Measurements from ENCODE around the gene PLAAT4. TPM values are rescaled to one million over a fixed set of nuclear protein-coding genes. Genes with fewer than 3 reads are reported as not detected.

The PLAAT4 gene
- total and polyA plus RNA-seq, 2 donors (not counting 3 experiments of a cell fraction or from before 2014, with no cell fraction given), result 0.95 to 1.7 TPM

DNA sequence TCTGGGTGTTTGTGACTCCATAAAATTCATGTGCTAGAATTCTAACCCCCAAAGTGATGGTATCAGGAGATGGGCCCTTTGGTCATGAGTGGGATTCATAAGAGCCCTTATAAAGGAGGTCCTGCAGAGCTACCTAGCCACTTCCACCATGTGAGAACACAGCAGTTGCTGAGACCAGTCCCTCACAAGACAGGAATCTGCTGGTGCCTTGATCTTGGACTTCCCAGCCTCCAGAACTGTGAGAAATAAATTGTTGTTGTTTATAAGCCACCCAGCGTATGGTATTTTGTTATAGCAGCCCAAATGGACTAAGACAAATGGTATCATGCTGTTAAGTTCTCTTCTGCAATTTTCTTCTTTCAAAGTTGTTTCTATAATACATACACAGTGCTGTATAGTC is 44.2 kb upstream of the PLAAT4 start:
- Histone ChIP-seq H3K4me3 (replicated peaks in 1 of 3; ENCODE audit: insufficient read depth in 1 of 3, low read depth in 1 of 3, low read length in 3 of 3) (no peak overlapping the region), H4K20me1 (replicated peaks; ENCODE audit: control insufficient read depth, extremely low read depth, insufficient read depth, low read length) (no peaks in the 10 kb centered on the region), H3K27me3 (ENCODE audit: control insufficient read depth in 2 of 2, insufficient read depth in 2 of 2, low read length in 2 of 2) (peaks cover 40 to 55% of the 10 kb centered on the region in 2 experiments), H2AFZ (ENCODE audit: low read depth, low read length) (no peak overlapping the region), H3K79me2 (ENCODE audit: control insufficient read depth, insufficient read depth, low read length) (no peaks in the 10 kb centered on the region), H3K27ac (ENCODE audit: insufficient read depth, low read depth, low read length) (no peak overlapping the region), H3K9me3 (replicated peaks; ENCODE audit: control insufficient read depth, insufficient read depth, low read length) (no peaks in the 10 kb centered on the region), H3K4me1 (ENCODE audit: control insufficient read depth, extremely low read depth, insufficient read depth, low read length) (peaks cover 3% of the 10 kb centered on the region), H3K36me3 (ENCODE audit: control insufficient read depth in 2 of 2, extremely low read depth in 1 of 2, insufficient read depth in 2 of 2, low read length in 2 of 2) (no peaks in the 10 kb centered on the region), H3K9ac (replicated peaks; ENCODE audit: extremely low read depth, insufficient read depth, low read length) (no peak overlapping the region), H3K9me1 (replicated peaks; ENCODE audit: control insufficient read depth, extremely low read depth, insufficient read depth, low read length) (no peaks in the 10 kb centered on the region), H3K4me2 (ENCODE audit: insufficient read depth, low read length) (no peak overlapping the region)
- no TSS peak for BruUV-seq (replicated peaks)
- no peak for TF ChIP-seq POLR2A (IDR thresholded peaks at IDR 0.05; ENCODE audit: low read depth, low read length)
- no peak for TF ChIP-seq MYC (IDR thresholded peaks at IDR 0.05; ENCODE audit: low read depth, low read length)
- TF ChIP-seq GATA2 (IDR thresholded peaks at IDR 0.05; ENCODE audit: insufficient read depth, insufficient read length, low read depth, low read length), result no peak
- TF ChIP-seq JUN (IDR thresholded peaks at IDR 0.05; ENCODE audit: borderline replicate concordance, insufficient read depth, insufficient read length, low read depth), result no peak
- TF ChIP-seq EZH2 (IDR thresholded peaks at IDR 0.05; ENCODE audit: borderline replicate concordance, low read depth, low read length, severe bottlenecking), result no peak
- TF ChIP-seq FOS (IDR thresholded peaks at IDR 0.05; ENCODE audit: borderline replicate concordance, insufficient read depth, low read length), result no peak
- TF ChIP-seq, protein P1, sequence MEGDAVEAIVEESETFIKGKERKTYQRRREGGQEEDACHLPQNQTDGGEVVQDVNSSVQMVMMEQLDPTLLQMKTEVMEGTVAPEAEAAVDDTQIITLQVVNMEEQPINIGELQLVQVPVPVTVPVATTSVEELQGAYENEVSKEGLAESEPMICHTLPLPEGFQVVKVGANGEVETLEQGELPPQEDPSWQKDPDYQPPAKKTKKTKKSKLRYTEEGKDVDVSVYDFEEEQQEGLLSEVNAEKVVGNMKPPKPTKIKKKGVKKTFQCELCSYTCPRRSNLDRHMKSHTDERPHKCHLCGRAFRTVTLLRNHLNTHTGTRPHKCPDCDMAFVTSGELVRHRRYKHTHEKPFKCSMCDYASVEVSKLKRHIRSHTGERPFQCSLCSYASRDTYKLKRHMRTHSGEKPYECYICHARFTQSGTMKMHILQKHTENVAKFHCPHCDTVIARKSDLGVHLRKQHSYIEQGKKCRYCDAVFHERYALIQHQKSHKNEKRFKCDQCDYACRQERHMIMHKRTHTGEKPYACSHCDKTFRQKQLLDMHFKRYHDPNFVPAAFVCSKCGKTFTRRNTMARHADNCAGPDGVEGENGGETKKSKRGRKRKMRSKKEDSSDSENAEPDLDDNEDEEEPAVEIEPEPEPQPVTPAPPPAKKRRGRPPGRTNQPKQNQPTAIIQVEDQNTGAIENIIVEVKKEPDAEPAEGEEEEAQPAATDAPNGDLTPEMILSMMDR (IDR thresholded peaks at IDR 0.05; ENCODE audit: extremely low read depth in 1 of 2, insufficient read depth in 1 of 2, low read depth in 1 of 2, low read length in 2 of 2), result no peak
- TF ChIP-seq POLR2AphosphoS5 (IDR thresholded peaks at IDR 0.05; ENCODE audit: insufficient read depth, low read depth, low read length), result no peak
- no peak for TF ChIP-seq MAX (IDR thresholded peaks at IDR 0.05; ENCODE audit: insufficient read depth, insufficient read length)
- no peak for FAIRE-seq
- ChIA-PET CTCF (no interaction called here), POLR2A (no interaction called here)
- DNase-seq (ENCODE audit: low read depth, low spot score), result no peak
- dilution Hi-C loops (cut with MboI; ENCODE audit: extremely low pct_ligation_motif_present, low sequenced_read_pairs) (no loop called here), intact Hi-C loops (cut with micrococcal nuclease) (no loop called here)
